HG03025 (cell line): ENCODE data around the gene ZNF598.

Source experiments
- ATAC-seq: cut with Tn5 transposase; IDR thresholded peaks from one replicate; pipeline ENCODE4 v1.9.1; 2021; ENCODE audit warnings: mild to moderate bottlenecking, moderate library complexity; ENCODE audit not compliant: unreplicated experiment, low FRiP score

ZNF598 gene

DNA sequence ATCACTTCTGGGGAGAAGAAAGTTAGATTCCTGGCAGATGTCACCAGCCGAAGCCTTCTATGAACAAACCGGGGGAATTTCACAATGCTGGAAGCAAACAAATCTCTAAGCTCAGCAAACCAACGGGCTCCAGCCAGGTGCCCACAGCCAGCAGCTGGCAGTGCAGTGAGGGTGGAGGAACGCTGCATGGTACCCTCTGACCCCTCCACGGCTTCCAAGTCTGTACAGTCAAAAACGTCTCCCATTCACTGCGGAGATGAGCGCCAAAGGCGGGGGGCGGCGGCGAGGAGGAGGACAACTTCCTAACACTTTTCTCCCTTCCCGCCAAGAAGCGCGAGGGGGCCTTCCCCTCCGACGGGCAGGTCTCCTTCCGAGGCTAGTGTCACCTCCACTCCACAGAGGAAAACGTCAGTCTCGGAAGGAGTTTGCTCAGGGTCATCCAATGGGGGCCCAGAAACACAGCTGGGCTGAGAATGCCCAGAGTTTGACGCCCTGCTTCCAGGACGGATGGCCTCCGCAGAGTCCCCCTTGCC, 924 bp downstream of the ZNF598 start:
- ATAC-seq, result no peak

DNA sequence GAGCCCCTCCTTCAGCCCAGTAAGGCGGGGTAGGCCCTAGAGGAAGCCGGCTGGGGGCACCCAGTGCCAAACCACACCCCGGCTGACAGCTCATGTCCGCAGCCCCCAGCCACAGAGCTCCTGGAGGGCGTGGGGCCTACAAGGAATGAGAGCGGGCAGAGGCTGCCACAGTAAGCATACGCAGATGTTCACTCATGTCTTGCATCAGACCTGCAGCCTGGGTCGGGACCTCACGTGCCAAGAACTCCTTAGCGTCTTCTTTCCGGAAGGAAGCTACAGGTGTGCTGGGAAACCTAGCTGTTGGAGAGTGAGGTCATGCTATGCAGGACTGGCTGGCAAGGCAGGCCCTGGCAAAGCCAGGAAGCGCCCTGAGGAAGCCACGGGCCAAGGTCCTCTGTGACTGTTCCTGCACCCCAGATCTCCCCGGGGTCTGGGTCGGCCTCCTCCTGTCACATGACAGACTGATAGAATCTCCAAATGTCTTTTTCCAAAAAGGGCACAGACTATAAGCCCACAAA, 1.6 kb downstream of the ZNF598 start:
- ATAC-seq, result no peak

DNA sequence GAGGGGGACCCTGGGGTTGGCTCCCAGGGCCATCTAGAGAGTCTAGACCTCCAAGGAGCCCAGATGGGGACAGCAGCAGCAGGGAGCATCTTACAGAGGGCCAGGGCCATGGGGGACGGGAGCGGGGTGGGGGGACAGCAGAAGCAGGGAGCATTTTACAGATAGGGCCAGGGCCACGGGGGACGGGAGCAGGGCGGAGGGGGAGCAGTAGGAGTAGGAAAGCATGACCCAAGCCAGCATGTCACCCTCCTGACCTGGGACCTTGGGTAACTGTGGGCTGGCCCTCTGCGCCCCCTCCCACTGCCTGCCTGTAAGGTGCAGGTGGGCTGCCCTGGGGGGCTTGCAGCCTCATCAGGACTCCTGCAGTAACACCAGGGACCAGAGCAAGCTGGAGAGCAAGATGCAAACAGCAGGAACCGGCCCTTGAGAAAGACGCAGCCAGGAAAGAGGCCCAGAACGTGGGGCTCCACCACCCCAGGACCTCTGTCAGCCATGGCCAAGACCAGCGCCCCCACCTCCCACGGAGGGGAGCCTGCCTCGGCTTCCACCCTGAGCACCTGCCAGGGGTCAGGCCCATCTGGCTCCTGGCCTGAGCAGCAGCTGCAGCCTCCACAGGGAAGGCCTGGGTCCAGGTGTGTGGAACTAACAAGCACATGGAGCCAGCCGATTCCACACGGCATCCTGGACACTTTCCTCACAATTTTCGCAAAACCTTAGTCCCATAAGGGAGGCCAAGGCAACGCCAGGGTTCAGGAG, 2.4 kb downstream of the ZNF598 start:
- no peak for ATAC-seq

DNA sequence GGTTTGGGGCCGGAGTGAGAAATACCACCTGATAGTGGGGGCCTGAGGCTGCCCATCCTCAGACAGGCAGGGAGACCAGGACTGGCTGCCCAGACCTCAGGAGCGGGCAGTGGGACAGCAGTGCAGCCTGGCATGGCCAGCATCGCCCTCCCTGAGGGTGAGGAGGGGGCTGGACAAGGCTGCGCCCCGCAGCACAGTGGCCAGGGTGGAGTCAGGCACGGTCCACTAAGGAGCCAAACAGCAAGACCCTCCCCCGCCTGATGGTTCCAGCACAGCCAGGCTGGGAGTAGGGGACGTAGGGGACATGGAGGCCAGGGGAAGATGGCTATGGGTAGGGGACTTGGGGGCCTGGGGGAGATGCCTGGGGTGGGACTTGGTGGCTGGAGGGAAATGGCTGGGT, 3.3 kb downstream of the ZNF598 start:
- no peak for ATAC-seq

DNA sequence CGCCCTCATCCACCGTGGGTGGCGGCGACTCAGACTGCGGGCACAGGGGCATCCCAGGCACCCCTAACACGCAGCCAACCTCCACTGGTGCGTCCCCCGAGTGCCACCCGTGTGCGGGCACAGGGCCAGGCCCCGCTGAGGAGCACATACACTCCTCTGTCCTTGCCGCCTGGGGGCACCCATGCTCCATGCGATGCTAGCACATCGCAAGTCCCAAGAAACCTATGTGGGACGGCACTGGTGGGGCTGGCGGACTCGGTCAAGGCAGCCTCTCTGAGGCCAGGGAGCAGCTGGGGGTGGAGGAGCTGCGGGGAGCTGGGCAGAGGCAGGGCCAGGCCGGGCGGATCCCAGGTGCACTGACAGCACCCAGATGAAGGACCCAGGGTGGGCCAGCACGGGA, 4.0 kb downstream of the ZNF598 start:
- ATAC-seq, result no peak

DNA sequence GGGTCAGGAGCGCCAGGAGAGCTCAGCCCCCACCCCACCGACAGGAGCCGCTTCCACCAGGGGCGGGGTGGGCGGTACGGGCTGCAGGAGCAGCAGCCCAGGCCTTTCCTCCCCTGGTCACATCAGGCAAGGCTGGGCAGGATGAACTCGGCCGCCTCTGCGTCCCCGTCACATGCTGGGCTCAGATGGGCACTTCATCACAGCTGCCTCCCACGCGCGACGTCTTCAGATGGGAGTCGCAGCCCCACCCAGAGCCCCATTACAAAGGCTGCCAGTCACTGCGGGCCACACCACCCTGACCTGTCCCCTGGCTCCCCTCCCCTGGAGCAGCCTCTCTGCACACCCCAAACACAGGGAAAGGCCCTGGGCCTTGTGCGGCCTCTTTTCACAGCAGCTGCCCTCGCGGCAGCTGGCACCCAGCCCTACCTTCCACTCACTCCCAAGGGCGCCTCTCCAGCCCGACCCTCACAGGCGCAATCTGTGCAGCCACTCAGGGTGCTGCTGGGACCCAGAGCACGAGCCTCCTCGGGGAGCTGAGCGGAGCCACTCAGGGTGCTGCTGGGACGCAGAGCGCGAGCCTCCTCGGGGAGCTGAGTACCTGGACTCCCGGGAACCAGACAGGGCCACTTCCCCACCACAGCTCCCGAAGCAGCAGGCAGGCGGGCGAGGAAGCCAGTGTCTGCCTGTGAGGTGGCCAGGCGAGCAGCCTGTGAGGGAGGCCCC, 4.7 kb downstream of the ZNF598 start:
- no peak for ATAC-seq

DNA sequence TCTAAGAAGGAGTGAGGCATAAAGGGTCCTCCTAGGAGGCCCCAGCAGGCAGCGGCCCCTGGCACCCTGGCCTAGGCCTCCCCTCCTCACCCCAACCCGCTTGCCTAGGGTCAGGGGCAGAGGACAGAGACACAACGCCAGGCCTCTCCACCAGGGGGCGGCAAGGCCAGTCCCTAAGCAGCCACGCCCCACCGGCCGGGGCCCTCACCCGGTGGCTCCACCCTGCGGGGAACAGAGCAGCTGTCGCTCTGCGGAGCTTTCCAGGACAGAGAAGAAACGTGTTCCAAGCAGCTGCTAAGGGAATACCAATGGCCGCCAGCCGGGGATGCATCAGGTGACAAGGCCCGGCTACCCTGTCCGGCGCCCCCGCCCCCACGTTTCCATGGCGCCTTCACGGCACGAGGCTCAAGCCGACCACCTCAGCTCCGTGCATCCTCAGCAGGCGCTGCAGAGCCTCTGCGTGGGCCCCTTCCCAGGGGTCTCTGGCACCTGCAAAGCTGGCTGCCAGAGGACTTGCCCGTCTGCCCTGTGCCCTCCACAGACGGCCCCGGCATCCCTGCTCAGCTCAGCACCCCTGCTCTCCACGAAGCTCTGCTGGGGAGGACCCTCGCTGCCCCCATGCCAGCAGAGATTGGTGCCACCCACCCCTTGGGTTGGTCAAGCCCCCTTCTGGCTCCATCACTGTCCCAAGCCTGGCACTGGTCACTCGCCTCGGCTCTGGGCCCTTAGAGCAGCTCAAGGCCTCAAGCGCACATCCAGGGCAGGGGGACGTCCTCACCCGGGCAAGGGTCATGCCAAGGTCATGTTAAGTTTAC, 5.6 kb downstream of the ZNF598 start:
- ATAC-seq, result no peak

DNA sequence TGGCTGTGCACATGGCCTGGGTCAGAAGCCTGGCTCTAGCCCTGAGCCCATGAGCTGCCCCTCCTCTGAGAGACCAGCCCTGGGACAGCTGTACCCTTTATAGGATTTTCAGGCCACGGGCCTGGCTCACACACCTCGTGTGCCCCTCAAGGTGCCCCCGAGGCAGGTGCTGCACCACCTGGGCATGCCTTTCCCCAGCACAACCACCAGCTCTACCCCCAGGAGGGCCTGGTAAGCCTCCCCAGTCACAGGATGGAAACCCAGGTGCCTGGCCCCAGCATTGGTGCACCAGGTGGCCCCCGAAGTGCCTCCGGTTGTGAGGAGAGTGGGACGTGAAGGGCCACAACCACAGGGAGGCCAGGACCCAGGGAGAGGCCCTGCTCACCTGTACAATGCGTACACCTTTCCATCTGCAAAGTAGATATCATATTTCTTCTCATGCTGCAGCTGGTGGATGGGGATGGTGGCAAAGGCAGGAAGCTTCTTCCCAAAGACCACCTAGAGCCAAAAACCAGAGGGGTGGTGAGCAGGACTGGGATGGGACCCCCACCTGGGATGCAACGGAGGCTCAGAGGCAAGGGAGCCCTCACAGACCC, 6.3 kb downstream of the ZNF598 start:
- no peak for ATAC-seq

DNA sequence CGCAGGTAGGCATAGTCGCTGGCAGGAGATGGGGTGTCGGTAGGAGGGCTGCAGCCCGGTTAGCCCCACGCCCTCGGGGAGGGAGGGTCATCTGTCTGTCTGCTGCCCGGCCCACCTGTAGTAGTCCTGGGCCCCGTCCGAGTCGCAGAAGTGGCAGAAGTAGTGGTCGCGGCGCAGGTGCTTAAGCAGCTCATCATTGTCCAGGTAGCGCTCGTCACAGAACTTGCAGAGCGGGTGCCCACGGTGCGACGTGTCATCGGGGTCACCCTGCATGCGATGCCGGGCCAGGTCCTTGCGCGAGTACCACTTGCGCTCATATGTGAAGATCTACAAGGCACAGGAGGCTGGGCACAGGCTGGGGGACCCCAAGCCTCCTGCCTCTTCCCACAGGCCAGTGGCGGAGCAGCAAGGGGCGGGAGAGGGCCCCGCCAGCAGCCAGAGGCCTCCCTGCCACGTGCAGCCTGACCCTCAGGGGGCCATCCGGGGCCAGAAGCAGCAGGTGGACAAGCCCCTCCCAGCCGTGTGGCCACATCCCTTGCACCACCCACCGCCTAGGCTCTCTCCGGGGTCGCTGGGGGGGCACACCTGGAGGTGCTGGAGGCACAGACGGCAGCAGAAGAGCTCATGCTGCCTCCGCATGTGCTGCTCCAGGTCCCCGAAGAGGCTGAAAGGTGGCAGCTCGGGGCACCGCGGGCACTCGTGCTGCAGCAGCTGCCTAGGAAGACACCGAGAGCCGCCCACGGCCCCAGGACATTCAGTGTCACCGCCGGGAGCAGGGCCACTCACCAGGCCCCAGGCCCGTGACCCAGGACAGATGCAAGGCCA, 7.0 kb downstream of the ZNF598 start:
- no peak for ATAC-seq

DNA sequence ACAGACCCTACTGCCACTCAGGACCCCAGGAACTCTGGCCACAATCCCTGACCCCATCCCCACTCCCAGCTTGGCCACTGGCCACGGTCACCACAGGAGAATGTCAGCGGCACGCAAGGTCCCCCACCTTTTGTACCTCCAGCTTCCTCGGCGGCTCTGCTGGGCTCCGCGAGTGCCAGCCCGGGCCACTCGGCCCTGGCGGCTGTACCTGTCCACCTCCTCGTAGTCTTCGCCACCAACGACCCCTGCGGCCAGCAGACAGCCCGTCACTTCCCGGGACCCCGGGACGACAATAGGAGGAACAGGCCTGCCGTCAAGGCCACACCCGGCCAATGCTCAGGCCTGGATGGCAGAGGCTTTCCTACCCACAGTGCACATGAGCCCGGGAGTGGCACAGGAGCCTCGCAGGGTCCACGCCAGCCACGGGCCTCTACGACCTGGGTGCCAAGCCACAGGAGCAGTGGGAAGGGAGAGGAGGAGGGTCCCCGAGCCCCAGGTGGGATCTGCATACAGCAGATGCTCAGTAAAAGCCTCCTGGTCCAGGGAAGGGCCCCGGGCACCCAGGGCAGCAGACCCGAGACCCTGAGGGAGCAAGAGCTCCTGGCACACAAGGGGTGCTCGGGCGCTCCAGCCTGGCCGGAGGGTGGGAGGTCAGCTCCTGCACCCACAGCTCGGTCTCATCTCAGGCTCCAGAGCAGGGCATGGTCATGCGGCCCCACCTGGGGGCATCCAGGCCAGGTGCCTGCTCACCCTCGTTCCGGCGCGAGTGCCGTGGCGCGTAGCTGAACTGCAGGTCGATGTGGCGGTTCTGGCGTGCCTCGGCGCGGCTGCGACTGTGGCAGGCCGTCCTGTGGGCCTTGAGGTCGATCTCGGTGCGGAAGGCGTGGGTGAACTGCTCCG, 7.9 kb downstream of the ZNF598 start:
- no peak for ATAC-seq

DNA sequence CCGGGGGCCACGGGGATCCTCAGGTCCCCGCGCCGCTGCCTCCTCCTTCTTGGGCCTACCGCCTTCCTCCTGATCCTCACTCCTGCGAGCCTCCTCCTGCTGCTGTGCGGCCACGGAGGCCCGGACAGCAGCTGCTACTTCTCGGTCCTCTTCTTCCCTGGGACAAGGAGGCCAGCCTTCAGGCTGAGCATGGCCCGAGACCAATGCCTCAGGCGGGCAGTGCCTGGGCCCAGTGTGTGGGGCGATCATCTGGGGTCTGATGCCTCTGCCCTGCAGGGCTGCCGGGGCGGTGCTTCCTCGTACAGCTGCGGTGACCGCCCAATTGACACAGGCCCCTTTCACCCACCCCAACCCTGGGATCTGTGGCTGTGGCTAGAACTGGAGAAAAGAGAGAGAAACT, 8.6 kb downstream of the ZNF598 start:
- ATAC-seq, result no peak

DNA sequence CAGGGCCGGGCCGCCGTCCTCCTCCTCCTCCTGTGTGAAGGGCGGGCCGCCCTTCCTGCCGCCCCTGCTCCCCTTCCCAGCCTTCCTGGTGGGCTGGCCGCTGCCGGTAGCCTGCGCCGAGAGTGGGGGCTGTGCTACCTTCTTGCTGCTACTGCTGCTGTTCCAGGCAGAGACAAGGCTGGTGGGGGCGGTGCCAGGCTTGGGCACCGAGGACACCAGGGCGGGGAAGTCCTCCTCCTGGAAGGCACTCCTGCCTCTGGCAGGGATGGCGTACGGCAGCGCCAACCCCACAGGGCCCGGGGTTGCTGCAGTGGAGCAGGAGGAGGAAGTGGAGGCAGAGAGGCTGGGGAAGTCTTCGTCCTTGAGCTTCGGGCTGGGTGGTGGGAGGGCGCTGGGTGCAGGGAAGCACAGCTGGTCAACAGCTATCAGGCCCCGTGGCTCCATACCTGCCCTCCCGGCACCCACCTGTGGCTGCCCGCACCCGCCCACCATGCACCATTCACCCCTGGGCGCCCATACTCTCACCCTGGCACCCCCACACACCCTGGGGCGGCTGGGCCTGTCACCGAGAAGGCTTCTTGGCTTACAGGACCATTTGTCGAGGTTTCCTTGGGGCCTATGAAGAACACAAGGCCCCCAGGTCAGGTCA, 9.6 kb downstream of the ZNF598 start:
- no peak for ATAC-seq

DNA sequence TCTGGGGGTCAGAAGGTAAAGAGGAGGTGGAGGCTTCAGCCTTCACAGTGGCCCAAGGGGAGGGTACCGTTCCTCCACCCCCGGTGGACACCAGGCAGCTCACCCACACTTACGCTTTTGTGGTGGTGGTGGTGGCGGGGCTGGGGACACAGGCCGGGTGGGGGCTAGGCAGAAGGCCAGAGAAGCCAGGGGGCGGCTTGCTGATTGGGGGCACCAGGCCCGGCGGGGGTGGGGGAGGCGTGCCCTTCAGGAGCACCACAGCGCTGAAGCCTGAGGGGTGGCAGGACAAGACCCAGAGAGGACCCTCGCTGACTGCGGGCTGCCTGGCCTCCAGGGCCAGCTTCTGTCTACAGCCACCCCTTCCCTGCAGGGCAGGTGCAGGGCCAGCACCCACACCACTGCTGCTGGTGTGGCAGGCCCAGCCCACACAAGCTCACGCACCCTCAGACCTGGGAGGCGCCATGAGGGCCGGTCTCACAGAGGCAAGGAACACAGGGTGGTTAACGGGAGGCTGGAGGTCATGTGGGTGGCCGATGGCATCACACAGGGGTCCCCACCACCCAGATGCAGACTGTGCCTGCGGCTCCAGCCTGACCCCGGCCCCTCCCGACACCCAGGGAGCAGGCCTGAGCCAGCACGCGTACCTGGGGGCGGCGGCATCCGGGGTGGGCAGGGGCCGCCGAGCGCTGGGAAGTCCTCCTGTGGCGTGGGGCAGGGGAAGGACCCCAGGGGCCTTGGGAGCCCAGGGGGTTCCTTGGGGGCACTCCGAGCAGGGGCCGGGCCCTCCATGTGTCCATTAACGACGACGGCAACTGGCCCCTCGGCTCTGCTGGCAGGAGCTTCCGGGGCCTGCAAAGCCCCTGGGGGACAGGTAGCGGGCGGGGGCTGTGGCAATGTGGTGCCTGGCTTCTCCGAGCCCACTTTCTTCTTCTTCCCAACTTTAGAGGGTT, 10.5 kb downstream of the ZNF598 start:
- no peak for ATAC-seq

DNA sequence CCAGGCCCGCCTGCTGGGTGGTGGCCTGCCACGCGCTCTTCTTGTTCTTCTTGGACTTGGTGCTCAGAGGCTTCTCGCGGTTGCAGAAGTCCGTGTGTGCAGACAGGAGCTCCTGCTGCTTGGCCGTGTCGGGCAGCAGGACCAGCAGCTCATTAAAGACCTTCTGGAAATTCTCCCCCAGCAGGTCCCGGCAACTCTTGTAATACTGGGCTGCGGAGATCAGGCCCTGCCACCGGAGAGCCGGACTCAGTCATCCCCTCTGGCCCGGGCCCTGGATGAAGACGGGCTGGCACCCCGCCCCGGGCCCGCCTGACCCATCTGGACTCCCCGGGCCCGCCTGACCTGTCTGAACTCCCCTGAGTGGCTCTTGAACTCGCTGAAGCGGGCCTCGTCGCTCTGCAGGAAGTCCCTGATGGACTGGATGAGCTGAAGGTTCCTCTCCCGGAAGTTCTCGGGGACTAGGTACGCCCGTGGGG, 11.2 kb downstream of the ZNF598 start:
- no peak for ATAC-seq

DNA sequence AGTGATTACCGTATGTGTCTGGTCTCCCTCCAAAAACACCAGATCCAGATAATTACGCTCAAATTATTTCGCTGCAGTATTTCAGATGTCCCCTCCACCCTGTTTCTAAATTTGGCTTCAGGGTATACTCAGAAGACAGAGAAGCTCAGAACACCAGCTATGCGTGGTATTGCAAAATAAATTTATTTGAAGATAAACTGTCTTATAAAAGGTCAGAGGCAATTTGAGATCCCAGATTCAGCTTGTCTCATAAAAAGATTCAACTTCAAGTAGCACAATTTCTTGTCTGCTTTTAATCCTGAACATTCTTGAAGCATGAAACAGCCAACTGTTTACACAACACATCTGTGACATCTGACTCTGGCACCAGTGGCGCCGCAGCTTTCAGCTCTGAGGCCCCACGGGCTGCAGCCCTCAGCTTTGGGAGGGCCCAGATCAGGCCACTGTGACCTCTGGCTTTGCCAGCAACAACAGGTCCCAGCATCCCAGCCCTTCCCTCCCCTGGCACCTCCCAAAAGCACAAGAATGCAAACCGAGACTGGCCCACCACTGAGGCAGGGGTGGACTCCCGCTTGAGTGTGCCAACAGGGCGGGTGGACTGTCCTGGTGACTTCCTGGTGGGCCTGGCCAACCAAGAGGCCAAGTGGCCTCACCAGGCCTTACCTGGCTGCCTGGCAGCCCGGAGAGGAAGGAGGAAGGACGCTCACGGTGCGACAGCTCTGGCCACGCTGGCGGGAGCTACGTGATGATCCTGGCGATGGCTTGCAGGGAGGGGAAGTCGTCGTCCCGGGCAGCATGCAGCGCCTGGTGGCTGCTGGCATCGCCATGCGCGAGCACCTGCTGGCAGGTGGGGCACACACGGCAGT, 11.9 kb downstream of the ZNF598 start:
- no peak for ATAC-seq

DNA sequence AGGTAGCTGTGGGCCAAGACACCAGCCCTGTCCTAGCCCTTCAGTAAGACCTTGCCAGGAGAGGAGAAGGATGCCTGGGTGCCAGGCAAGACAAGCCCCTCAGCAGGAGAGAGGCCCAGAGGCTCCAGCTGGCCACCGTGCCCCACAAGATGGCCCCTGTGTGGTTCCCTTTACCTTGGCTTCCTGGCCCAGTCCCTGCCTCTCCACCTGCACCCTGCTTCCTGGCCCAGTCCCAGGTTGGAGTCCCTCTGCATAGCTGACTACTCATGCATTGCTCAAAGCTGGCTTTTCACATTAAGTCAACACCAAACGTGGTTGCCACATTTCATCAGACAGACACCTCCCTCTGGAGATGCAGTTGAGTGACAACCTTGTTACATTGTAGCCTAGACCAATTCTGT, 15.9 kb downstream of the ZNF598 start:
- ATAC-seq, result no peak
